Measurements from ENCODE around the gene PCBP4.

PCBP4 gene

DNA sequence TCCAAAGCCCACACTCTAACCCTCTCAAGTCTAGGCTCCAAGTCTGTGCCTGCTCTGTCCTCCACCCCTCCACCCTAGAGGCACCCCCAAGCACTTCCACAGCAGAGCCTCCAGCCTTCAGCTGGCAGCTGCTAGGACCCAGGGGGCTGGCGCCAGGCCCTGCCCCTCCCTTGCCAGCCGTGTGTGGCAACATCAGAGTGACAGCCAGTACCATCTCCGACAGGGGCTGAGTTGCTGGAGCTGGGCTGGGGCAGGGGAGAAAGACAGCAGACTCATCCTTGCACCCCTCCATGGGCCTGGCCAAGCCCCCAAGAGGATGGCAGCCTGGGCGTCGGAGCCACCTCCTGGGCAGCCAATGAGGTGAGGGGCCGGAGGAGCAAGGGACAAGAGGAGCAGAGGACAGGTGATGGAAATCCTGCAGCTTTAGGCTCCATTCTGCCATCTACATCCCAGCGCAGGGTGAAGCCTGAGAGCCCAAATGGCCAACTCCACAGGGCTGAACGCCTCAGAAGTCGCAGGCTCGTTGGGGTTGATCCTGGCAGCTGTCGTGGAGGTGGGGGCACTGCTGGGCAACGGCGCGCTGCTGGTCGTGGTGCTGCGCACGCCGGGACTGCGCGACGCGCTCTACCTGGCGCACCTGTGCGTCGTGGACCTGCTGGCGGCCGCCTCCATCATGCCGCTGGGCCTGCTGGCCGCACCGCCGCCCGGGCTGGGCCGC is 11.9 kb downstream of the PCBP4 start, which contains the start of gene GPR62:
TSS of gene GPR62 (plus strand) at position 207 of the 718 bp plus-strand sequence. CDS start at position 479, 272 bp downstream.
- DNase-seq = peak in 12 of 14 donors; percentile 47 to 84 (median 70)

DNA sequence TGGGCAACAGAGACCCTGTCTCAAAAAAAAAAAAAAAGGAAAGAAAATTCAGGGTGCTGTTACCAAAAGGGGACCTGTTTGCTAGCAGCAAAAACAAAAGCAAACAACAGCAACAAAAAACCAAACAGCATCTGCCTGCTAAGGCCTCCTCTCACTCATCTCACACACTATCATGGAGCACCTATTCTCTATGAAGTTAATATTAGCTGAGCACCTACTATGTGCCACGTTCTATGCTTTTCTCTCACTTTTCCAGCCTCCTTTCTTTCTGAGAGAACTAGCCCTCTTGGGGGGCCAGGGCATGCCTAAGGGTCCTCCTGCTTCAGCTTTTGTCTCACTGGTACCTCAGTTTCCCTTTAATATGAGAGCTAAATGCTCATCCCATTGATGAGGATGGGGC is 12.5 kb downstream of the PCBP4 start:
- no peak for DNase-seq

DNA sequence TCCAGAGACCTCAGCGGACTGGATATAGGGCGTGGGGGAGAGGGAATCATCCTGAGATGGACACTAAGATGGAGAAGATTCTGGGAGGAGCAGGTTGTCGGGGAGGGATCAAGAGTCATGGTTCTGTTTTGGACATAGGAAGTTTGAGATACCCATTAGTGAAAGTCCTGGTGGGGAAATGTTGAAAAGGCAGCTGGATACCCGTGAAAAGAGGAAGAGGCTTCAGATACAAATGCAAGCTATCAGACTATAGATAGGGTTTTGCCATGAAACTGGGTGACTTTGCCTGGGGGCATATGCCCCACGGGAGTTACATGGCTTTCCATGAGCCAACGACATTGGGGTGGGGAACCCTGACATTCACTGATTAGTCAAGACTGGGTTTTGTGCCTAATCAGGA is 13.1 kb downstream of the PCBP4 start:
- no peak for DNase-seq

GRCh38 chr3:51953445-51953844 is 13.8 kb downstream of the PCBP4 start:
- DNase-seq = no peak

DNA sequence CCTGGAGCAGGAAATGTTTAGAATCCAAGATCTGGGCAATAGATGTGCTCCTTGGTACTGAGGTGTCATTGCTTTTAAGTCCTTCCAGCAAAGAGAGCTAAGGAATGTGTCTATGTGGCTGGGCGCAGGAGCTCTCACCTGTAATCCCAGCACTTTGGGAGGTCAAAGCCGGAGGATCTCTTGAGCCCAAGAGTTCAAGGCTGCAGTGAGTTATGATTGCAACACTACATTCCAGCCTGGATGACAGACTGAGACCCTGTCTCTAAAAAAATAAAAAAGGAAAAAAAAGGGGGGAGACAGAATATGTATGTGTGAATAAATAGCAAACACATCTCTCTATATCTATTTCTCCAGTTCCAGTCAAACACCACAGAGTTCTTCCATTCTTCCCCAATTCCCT is 16.4 kb downstream of the PCBP4 start:
- DNase-seq = no peak

GRCh38 chr3:51949121-51949520 is 18.1 kb downstream of the PCBP4 start:
- DNase-seq = no peak

GRCh38 chr3:51948016-51948580 is 19.2 kb downstream of the PCBP4 start:
- no peak for DNase-seq

DNA sequence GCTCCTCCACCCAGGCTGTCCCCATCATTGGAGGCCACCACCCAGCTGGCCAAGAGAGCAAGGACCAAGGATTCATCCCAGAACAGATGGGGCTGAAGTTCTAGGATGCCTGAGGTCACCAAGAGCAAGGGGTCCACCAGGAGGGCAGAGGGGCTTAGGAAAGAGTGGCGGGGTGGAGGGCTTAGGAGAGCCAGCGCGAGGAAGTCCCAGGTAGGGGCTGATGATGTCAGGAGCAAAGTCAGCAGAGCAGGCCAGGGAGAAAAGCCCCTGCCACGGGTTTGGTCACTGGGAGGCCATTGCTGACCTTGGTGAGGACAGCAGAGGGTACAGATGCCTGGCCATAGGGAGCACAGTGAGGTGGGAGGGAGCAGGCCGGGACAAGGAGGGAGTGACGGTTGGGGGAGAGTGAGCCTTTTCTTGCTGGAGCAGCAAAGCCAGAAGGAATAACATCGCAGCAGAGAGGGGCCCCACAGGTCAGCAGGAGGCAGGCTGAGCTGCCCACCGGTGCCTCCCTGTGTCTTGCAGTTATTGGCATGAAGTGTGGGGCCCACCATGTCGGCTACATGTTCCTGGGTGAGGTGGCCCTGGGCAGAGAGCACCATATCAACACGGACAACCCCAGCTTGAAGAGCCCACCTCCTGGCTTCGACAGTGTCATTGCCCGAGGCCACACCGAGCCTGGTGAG is 19.9 kb downstream of the PCBP4 start:
- no peak for DNase-seq

DNA sequence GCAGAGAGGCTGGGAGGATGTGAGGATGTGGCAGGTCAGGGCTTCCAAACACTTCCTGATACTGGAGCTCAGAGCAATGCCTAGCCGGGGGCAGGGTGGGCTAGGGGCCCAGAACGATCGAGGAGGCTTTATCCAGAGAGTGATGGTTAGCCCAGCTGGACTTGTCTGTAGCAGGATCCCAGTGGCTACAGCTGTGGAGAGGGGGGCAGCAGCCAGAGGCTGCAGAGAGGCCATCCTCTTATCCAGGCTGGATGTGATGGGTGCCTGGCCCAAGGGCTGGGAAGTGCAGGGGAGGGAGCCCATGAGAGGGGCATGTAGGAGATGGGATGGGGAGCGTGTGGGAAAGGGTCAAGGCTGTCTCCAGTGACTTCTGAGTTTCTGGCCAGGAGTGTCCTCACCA is 20.5 kb downstream of the PCBP4 start:
- no peak for DNase-seq

GRCh38 chr3:51945926-51946705 is 21.1 kb downstream of the PCBP4 start:
- no peak for DNase-seq

- no peak for DNase-seq
These were observed 22.0 kb downstream of the PCBP4 start for GRCh38 chr3:51945031-51945840.

- no peak for DNase-seq
These were observed 22.7 kb downstream of the PCBP4 start for GRCh38 chr3:51944451-51945021.

- DNase-seq = no peak
These were observed 23.5 kb downstream of the PCBP4 start for GRCh38 chr3:51943451-51944391.

- peak in 2 of 14 donors; percentile 45 to 66 for DNase-seq
These were observed 24.4 kb downstream of the PCBP4 start for GRCh38 chr3:51942603-51943450.

DNA sequence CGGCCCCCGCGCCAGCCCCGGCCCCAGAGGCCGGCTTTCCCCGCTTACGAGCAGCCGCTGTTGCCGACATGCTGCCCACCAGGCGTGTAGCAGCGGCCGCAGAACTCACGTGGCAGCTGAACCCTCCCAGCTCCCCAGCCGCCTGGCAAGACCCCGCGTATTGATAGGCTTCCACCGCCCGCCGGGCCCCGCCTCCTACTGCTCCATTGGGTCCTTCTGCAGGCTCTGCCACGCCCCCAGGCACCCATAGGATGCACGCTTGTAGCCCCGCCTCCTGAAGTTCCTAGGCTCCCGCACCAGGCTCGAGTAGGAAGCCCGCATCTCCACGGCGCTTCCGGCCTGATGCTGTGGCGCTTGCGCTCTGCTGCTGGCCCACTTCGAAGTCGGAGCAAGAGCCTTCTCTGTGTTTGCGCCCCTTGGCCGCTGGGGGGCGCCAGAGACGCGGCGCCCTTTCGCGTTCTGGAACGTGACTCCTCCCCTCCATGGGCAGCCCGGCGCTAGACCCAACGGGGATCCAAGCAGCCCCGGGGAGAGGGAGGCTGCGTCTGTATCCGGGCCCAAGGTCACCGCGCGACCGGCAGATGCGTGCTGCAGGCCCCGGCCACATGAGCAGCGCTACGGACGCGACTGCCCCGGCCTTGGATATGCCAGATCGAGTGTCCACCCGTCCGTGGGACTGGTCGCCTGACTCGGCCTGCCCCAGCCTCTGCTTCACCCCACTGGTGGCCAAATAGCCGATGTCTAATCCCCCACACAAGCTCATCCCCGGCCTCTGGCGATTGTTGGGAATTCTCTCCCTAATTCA is 25.3 kb downstream of the PCBP4 start, which contains the start of the genes PARP3 and RRP9:
TSS of gene PARP3 (plus strand) at position 566 of the 805 bp plus-strand sequence. CDS start 993 bp downstream, outside the sequence.
TSS of gene RRP9 (minus strand) at position 107 of the 805 bp plus-strand sequence. CDS start at position 70, 37 bp downstream.
- DNase-seq = peak; percentile 92 to 100 (median 99)

DNA sequence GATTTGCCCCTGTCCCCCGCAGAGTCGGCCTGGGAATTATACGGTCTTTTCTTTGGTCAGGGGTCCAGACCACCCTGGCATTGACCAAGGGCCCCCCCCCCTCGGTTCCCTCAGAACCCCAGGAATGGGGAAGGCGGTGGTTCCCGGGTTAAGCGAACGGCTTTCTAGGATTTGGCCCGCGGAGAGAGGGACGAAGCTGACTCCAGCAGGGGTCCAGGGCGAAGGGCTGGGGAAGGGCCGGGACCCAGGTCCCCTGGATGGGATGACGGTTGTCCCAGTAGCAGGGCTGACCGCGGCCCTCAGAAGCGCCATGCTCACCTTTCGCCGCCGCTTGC is 25.8 kb downstream of the PCBP4 start:
- DNase-seq = no peak

- DNase-seq = no peak
These were observed 26.4 kb downstream of the PCBP4 start for GRCh38 chr3:51940648-51941462.
